Right atrium auricular region (tissue), 2 donors: Measurements from ENCODE around the gene ABCC4. TPM values are rescaled to one million over a fixed set of nuclear protein-coding genes. Genes with fewer than 3 reads are reported as not detected.
"Not testable (repeated sequence)": the region's sequence is repeated elsewhere in the genome, so short reads cannot be mapped to it uniquely, and the experiment has no call there.

Experiments used
- DNase-seq: peaks from one replicate; pipeline ENCODE4 v3.0.0-alpha.2; 2019; ENCODE audit warnings: low spot score
- H3K27ac ChIP-seq, 2 donors: fragments of 200-600 bp; sonication (generic); 1 replicate in 1 of 2; 2 replicates in 1 of 2; pipeline ENCODE4 v1.5.1; 2016 to 2019
- H3K27me3 ChIP-seq, 2 donors: fragments of 200-600 bp; sonication (generic); one replicate each; pipeline versions ENCODE4 v1.5.1 to v1.6.0; 2017 to 2019
- H3K36me3 ChIP-seq: fragments of 200-600 bp; sonication (generic); one replicate; pipeline ENCODE4 v1.5.1; 2016
- H3K4me1 ChIP-seq, 2 donors: fragments of 200-600 bp; sonication (generic); one replicate each; pipeline versions ENCODE4 v1.5.1 to v1.6.0; 2017 to 2019
- H3K4me3 ChIP-seq, 2 donors: fragments of 200-600 bp; sonication (generic); 1 replicate in 1 of 2; 2 replicates in 1 of 2; pipeline ENCODE4 v1.5.1; 2017 to 2019; ENCODE audit warnings: mild to moderate bottlenecking in 1 of 2, moderate library complexity in 1 of 2
- H3K9me3 ChIP-seq, 2 donors: fragments of 200-600 bp; sonication (generic); one replicate each; pipeline ENCODE4 v1.5.1; 2019
- total RNA-seq, 2 donors: library from RNA; depleted of rRNA; stranded (reverse); fragments of >200 nt; gene quantifications; one replicate each; pipeline ENCODE4 v1.1.0, GENCODE V29; 2016
- TF ChIP-seq, protein P1 (sequence below), 2 donors: fragments of 200-600 bp; sonication (generic); IDR thresholded peaks; one replicate each; pipeline ENCODE4 v1.5.1; 2019; ENCODE audit warnings: antibody characterized with exemption in 2 of 2

ABCC4 gene
- total RNA-seq, 2 donors from 2014 or later: 3.0 to 4.2 TPM

DNA sequence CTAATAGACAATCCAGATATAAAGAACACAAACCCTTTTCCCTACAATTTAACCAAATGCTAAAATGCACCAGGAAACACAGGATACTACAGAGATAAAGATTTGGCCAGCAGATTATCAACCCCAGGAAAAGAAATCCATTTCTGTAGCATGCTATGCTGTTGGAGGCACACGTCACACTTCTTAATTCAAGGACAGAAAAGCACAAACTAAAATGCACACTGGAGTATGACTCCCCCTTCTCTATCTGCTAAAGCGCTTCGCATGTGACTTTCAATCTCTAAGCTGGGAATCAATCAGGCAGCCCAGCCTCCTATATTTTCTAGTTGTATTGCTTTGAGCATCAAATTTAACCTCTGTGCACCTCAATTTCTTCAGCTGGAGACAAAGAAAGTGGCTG lies 22.2 kb downstream of the ABCC4 start:
- Histone ChIP-seq H3K4me3 (no peak overlapping the region), H3K27me3 (no peaks in the 10 kb centered on the region), H3K4me1 (peaks cover 0 to 10% of the 10 kb centered on the region in 2 donors), H3K36me3 (no peaks in the 10 kb centered on the region), H3K27ac (no peak overlapping the region), H3K9me3 (no peaks in the 10 kb centered on the region)
- DNase-seq: no peak
- TF ChIP-seq, protein P1, sequence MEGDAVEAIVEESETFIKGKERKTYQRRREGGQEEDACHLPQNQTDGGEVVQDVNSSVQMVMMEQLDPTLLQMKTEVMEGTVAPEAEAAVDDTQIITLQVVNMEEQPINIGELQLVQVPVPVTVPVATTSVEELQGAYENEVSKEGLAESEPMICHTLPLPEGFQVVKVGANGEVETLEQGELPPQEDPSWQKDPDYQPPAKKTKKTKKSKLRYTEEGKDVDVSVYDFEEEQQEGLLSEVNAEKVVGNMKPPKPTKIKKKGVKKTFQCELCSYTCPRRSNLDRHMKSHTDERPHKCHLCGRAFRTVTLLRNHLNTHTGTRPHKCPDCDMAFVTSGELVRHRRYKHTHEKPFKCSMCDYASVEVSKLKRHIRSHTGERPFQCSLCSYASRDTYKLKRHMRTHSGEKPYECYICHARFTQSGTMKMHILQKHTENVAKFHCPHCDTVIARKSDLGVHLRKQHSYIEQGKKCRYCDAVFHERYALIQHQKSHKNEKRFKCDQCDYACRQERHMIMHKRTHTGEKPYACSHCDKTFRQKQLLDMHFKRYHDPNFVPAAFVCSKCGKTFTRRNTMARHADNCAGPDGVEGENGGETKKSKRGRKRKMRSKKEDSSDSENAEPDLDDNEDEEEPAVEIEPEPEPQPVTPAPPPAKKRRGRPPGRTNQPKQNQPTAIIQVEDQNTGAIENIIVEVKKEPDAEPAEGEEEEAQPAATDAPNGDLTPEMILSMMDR (IDR thresholded peaks at IDR 0.05): no peak

DNA sequence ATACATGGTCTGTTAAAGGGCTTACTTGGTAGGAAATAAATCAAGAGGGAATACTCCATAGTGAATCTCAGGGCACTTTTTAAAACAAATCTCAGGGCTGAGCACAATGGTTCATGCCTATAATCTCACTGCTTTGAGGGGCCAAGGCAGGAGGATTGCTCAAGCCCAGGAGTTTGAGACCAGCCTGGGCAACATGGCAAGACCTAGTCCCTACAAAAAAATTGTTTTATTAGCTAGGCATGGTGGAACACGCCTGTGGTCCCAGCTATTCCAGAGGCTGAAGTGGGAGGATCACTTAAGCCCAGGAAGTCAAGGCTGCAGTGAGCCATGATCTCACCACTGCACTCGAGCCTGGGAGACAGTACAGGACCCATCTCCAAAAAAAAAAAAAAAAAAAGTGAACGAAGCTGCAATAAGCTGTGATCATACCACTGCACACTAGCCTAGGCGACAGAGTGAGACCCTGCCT lies 25.2 kb downstream of the ABCC4 start:
- DNase-seq: no peak
- Histone ChIP-seq H3K4me3 (no peak overlapping the region), H3K4me1 (peaks cover 0 to 19% of the 10 kb centered on the region in 2 donors), H3K36me3 (no peaks in the 10 kb centered on the region), H3K27me3 (no peaks in the 10 kb centered on the region), H3K27ac (peak overlapping the region in 1 of 2 donors; percentile 53), H3K9me3 (no peaks in the 10 kb centered on the region)
- TF ChIP-seq, protein P1 (IDR thresholded peaks at IDR 0.05): no peak

DNA sequence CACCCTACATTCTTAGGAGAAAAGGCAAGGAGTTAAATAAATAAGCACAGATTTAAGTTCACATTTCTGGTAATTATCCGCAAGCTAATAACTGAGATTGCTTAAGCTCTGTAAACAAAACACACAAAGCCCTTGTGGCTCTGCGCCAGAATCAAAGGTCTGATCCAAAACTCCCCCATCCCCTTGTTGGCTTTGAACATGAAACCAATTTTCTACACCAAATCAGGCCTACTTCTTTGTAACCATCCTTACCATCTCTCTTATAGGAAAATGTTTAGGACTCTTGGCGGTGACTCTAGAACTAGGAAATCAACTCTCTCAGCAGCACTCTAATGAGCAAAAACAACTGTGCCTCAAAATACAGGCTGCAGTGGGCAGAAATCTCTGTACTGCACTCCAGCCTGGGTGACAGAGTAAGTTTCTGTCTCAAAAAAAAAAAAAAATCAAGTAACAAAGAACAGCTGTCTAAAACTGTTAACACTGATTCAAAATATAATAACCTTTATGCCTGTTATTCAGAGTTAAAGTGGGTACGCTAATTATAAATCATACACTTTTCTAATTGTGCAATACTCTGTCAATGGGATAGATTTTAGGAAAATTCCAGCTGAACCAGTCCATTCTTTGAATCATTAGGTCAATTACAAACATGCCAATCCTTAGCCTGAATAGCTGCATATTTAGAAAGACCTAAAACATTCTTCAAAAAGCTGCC lies 25.8 kb downstream of the ABCC4 start:
- H3K4me1 ChIP-seq: peaks cover 0 to 14% of the 10 kb centered on the region in 2 donors
- H3K9me3 ChIP-seq: no peaks in the 10 kb centered on the region
- no peak for DNase-seq

DNA sequence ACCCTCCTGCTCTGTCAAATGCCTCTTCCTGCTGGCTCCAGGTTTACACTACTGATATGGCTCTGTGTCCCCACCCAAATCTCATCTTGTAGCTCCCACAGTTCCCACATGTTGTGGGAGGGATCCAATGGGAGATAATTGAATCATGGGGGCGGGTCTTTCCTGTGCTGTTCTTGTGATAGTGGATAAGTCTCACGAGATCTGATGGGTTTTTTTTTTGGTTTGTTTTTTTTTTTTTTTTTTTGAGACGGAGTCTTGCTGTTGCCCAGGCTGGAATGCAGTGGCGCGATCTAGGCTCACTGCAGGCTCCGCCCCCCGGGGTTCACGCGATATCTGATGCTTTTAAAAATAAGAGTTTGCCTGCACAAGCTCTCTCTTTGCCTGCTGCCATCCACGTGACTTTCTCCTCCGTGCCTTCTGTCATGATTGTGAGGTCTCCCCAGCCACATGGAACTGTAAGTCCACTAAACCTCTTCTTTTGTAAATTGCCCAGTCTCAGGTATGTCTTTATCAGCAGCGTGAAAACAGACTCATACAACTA lies 27.6 kb downstream of the ABCC4 start:
- H3K27me3 ChIP-seq, H3K36me3 ChIP-seq, H3K4me3 ChIP-seq, H3K4me1 ChIP-seq, H3K9me3 ChIP-seq, DNase-seq: not testable (repeated sequence)
- peak overlapping the region in 1 of 2 donors; percentile 53 for H3K27ac ChIP-seq

More for the DNA sequence above, 25.8 kb downstream of the ABCC4 start:
- H3K27me3 ChIP-seq: no peaks in the 10 kb centered on the region
- TF ChIP-seq, protein P1 (IDR thresholded peaks at IDR 0.05): no peak
- peak overlapping the region in 1 of 2 donors; percentile 53 for H3K27ac ChIP-seq
- no peak overlapping the region for H3K4me3 ChIP-seq
- no peaks in the 10 kb centered on the region for H3K36me3 ChIP-seq

DNA sequence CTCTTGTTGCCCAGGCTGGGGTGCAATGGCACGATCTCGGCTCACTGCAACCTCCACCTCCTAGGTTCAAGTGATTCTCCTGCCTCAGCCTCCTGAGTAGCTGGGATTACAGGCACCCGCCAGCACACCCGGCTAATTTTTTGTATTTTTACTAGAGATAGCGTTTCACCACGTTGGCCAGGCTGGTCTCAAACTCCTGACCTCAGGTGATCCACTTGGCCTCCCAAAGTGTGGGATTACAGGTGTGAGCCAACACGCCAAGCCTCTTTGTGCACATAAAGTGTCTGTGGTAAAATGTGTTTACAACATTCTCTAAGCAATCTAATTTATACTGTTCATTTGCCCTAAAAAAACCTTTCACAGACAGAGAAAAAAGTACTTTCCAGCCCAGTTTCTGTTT lies 29.2 kb downstream of the ABCC4 start:
- H3K9me3 ChIP-seq, H3K27me3 ChIP-seq, H3K4me3 ChIP-seq, DNase-seq, H3K4me1 ChIP-seq, H3K36me3 ChIP-seq: not testable (repeated sequence)
- peak overlapping the region; percentile 31 to 67 for H3K27ac ChIP-seq

DNA sequence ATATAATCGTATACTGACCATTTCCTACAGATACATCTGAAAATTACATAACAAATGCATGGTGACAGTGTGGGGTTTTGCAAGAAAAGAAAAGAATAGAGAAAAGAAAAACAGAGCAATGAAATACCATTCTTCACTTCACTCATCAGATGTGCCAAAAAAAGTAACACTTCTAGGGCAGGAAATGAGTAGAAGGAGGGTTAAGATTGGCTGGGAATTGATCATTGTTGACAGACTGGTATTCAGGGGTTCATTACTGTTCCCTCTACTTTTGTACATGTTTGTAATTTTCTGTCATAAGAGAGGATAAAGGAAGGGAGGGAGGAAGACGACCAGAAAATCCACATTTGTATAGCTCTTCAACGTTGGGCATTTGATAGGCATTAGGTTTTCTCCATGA lies 31.5 kb downstream of the ABCC4 start:
- Histone ChIP-seq H3K4me1 (peaks cover 0 to 9% of the 10 kb centered on the region in 2 donors), H3K27ac (no peak overlapping the region), H3K4me3 (no peak overlapping the region), H3K9me3 (peaks cover 0 to 9% of the 10 kb centered on the region in 2 donors), H3K36me3 (no peaks in the 10 kb centered on the region), H3K27me3 (no peaks in the 10 kb centered on the region)
- TF ChIP-seq, protein P1 (IDR thresholded peaks at IDR 0.05): no peak
- DNase-seq: no peak

DNA sequence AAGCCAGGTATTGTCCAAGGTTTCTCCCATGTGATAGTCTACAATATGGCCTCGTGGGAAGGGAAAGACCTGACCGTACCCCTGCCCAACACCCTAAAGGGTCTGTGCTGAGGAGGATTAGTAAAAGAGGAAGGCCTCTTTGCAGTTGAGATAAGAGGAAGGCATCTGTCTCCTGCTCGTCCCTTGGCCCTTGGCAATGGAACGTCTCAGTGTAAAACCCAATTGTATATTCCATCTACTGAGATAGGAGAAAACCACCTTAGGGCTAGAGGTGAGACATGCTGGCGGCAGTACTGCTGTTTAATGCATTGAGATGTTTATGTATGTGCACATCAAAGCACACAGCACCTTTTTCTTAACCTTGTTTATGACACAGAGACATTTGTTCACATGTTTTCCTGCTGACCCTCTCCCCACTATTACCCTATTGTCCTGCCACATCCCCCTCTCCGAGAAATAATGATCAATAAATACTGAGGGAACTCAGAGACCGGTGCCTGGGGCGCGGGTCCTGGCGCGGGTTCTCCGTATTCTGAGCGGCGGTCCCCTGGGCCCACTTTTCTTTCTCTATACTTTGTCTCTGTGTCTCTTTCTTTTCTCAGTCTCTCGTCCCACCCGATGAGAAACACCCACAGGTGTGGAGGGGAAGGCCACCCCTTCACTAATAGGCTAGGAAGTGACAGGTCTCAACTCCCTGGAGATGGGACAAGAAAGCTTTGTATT lies 32.7 kb downstream of the ABCC4 start:
- not testable (repeated sequence) for DNase-seq, H3K36me3 ChIP-seq, H3K4me1 ChIP-seq, H3K27ac ChIP-seq, H3K4me3 ChIP-seq, H3K27me3 ChIP-seq, H3K9me3 ChIP-seq
